ENCODE measurements around the gene GRIK4.
"Not testable (repeated sequence)": the region's sequence is repeated elsewhere in the genome, so short reads cannot be mapped to it uniquely, and the experiment has no call there.

Gene GRIK4

DNA sequence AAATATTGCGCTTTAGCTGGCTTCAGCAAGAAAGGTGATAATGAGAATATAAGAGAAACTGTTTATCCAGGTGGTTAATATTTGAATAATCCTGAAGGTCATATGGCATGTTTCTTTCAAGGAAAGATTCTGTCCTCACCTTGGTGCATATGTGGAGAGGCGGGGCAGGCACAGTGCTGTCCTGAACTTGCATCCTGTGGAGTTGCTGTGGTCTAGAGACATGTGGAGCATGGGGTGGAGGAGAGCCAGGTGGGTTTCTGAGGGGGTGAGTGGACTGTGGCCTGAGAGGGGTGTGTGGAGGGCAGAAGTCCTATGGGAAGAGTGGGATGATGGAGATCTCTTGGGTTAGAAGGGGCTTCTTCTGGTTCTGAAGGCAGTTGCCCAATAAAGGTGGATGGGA, 65.5 kb downstream of the GRIK4 start:
- no peak for DNase-seq

DNA sequence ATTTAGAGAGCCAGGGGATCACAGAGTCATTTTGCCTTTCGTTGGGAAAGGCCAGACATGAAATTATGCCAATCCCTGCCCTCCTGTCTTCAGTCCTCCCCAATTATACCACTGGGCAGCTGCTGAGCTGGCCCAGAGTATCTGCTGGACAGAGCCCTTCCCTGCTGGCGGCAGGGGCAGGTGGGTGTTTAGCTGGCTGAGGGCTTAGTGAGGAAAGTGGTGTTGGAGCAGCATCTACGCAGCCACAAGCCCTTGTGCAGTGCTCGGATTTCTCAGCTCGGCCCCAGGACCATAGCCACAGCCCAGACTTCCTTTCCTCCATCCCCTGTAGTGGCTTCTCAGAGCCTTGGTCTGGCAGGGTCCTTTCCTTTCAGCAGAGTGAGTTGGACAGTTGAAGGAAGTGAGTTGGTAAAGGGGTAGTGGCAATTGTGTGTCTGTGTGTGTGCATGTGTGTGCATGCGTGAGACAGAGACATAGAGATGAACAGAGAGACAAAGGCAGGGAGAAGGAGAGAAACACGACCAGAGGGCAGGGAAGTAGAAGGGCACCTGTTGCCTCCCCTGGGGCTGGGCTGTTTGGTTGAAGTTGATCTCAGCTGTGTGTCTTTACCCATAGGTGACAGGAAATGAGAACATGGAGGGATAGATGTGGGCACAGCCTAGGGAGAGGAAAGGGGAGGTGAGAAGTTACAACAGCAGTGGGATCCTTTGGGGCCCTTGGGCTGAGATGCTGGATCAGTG, 66.2 kb downstream of the GRIK4 start:
- DNase-seq: no peak

DNA sequence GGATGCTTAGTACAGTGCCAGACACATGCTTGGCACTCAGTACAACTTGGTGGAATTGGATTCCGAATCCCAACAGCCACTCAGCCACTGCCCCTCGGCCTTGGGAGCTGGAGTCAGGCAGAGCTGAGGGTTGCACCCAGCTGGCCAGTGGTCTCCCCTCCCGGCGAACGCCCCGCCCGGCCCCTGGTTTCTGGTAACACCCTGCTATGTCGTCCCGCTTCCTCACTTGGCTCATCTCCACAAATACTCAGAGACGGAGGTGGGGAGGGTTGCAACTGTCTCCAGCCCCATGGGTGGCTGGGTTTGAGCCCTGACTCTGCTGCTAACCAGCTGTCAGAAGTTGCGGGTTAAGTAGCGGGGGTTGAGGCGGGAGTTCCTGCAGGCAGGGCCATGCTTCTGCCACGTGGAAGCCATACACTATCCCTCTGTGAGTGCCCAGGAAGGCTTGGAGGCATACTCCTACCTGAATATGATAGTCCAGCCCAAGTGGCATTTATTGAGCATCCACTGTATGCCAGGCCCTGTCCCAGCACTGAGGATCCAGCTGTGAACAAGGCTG, 67.1 kb downstream of the GRIK4 start:
- DNase-seq: no peak

DNA sequence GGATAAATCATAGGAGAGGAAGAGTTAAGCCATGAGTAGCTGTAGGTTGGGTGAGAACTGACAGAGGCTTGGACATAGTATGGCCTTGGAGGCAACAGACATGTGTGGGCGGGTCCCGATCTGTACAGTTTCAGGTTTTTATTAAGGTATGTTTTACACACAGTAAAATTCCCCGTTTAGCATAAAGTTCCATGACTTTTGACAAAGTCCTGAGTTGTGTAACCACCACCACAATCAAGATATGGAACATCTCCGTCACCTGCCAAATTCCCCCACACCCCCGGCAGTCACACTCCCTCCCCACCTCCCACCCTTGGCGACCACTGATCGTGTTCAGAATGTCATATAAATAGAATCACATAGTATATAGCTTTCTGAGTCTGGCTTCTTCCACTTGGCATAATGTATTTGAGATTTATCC, 68.1 kb downstream of the GRIK4 start:
- DNase-seq: no peak

DNA sequence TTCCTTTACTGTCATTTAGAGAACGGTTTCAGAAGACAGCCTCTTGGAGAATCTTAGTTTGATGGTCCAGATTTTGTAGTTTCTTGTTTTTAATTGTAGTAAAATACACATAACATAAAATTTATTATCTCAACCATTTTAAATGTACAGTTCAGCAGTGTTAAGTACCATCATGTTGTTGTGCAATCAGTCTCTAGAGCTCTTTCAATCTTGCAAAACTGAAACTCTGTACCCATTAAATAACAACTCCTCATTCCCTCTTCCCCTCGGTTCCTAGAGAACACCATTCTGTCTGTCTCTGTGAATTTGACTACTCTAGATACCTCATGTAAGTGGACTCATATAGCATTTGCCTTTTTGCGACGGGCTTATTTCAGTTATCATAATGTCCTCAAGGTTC, 69.8 kb downstream of the GRIK4 start:
- DNase-seq: no peak

DNA sequence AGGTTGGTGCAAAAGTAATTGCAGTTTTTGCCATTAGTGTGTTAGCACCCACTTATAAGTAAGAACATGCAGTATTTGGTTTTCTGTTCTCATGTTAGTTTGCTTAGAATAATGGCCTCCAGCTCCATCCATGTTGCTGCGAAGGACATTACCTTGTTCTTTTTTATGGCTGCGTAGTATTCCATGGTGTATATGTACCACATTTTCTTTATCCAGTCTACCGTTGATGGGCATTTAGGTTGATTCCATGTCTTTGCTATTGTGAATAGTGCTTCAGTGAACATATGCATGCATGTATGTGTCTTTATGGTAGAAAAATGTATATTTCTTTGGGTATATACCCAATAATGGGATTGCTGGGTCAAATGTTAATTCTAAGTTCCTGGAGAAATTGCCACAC, 71.0 kb downstream of the GRIK4 start:
- not testable (repeated sequence) for DNase-seq

DNA sequence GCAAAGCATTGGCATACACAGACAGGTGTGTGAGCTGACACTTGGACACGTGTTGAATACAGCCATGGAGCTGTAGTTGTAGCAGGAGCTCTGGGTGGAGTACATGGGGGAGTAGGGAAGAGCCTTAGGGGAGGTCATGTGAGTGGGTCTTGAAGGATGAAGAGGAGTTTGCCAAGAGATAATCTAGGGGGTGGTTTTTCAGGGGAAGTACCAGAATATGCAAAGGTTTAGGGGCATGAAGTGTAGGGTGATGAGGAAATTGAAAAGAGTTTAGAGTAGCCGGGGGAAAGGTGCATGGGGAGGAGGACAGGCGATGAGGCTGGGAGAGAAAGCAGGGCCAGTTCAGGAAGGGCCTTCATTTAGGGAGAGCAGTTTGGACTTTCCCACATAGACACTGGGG, 74.5 kb downstream of the GRIK4 start:
- DNase-seq: no peak

DNA sequence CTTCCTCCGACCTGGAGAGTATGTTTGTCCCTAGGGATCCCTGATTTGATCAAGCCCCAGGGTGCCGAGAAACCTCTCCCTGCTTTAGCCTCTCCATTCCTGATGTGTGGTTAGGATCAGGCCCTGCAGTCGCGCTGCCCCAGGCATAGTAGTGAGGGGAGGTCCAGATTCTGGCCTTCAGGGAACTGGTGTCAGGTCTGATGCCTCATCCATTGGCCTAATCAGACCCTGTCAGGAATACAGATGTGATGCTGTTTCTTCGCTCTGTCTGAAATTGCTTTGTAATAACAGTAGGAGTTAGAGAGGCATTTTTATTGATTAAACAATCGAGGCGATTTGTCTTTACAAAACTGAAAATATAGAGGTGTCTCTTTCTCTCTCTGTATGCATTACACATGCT, 75.2 kb downstream of the GRIK4 start:
- no peak for DNase-seq

DNA sequence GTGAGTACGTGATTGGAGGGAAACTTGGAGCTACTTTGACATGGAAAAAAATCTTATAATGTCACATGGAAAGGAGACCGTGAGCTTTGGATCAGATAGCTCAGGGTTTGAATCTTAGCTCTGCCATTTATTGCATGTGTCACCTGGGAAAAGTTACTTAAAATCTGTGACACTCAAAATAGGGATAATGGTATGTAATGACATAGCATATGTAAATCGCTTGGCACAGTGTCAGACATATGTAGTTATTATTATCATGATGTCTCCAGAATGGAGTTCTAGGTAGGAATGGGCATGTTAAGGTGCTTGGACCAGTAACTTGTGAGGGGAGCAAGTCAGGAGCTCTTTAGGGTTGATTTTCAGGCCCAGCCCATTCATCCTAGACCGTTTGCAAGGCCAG, 75.8 kb downstream of the GRIK4 start:
- DNase-seq: no peak

DNA sequence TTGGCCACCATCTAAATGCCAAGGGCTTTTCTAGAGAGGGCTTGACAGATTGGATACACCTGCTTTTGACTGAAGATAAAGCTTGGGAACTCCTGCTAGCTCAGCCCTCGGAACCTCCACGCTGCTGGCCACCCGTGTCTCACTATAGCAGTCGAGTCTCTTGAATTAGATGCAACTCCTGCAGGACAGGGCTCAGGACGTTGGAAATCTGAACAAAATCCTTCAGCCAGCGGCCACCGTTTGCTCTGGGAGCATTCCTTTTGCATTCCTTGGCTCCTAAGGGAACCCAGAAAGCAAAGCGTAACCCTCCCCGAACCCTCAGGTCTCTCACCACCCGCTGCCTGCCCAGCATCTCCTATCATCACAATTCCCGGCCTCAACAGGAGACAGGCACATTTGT, 77.8 kb downstream of the GRIK4 start:
- DNase-seq: no peak

DNA sequence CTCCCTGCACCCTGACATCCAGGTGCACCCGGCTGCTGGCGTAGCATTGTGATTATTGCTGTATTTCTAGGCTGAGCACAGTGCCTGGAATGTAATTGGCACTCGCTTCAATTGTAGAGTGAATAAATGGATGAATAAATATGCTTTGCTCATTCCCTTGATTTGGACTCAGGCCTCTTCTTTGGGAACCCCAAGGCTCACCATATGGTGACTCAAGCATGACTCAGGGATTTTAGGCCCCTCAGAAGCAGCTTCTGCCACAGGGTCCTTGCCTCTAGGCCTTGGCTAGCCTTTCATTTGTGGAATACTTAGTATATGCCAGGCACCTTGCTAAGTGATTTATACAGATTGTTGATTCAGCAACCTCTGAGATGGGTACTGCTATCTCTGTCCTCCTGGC, 78.9 kb downstream of the GRIK4 start:
- no peak for DNase-seq

DNA sequence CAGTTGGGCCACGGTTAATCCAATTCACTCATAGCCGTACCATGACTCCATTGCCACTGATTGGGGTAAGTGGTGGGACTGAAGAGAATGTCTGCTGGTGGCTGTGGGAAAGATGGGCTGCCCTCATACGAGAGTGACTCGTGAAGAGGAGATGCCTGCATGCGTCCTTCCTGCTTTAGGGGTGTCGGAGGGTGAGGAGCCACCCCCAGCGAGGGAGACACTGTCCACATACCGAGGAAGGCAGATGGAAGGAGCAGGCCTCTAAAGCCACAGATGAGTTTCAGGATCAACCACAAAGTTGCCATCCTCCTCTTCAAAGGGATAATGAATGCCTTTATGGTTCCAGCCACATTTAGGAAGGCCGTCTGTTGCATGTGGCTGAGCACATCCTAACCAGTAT, 83.2 kb downstream of the GRIK4 start:
- no peak for DNase-seq

DNA sequence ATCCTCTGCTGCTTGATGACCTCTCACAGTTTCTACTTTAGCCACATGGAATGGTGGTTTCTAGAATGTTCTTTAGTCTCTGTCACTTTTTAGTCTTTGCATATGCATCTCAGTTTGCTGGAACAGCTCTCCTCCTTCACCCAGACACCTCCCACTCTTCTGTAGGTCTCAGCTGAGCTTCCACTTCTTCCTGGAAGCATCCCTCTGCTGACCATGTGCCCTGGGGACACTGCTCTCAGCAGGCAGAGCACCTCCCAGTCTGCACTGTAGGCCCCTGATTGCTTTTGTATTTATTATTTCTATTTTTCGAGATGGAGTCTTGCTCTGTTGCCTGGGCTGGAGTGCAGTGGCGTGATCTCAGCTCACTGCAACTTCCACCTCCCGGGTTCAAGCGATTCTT, 84.0 kb downstream of the GRIK4 start:
- DNase-seq: no peak

DNA sequence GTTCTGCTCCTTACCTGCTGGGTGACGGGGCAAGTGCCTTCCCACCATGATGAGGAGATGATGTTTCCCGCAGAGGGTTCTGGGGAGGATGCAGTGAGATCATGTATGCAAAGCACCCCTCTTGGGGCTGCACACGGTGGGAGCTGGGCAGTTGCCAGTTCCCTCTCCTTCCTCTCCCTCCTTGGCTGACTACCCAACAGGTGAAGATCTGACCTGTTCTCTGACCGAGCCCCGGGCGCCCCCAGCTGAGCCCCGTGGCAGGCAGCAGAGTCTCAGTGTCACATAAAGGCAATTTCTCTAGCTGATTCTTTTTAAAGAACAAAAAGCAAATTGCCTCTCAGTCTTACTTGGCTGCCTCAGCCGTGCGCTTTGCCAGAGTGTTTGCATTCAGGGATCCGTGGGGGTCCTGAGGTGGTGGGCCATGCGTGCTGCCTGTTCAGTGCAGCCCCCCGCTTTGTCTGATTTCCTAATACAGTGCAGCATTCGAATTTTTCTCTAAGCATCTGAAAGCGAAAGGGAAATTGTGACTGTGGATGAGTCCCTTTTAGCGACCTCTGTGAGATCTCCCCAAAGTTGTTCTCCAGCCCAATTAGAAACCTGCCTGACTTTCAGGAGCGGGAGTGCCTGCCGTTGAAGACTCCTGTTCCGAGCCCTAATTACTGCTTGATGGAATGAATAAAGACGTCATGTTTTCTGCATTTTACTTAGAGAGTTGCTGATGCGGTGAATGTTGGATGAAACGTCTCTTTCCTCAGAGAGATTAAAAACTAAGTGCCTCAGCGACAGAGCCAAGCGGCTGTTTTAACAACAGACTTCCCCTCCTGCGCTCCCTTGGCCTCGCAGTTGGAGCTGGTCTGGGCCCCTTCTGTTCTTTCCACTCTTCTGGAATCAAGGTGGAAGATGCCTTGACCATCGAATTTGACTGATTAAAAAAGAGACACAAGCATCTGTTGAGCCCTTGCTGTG, 86.0 kb downstream of the GRIK4 start:
- DNase-seq: no peak

DNA sequence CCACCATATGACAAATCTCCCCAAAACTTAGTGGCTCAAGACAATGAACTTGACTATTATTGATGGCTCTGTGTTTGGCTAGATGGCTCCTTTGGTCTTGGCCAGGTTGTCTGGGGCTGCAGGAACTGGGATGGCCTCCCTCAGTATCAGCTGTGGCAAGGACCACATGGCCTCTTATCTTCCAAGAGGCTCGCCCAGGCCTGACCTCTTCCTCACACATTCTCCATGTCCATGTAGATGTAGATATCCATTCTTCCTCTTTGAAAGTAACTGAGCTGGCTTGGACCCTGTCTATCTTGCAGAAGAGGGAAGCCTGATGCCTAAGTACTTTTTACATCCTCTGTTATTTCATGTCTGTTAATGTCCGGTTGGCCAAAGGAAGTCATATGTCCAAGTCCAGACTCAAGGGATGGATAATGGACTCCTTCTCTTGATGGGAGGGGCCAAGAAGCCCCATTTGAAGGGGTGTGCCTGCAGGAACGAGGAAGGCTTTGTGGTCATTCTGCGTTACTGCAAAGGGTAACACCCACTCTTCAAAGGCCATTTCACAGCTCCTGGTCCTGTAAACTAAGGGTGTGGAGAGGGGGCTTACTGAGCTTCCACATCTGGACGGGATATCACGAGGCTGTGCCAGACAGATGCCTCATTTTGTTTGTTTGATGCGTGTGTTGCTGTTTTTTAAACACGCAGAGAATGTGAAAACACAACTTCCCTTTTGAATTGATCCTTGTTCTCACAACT, 87.1 kb downstream of the GRIK4 start:
- DNase-seq: no peak

DNA sequence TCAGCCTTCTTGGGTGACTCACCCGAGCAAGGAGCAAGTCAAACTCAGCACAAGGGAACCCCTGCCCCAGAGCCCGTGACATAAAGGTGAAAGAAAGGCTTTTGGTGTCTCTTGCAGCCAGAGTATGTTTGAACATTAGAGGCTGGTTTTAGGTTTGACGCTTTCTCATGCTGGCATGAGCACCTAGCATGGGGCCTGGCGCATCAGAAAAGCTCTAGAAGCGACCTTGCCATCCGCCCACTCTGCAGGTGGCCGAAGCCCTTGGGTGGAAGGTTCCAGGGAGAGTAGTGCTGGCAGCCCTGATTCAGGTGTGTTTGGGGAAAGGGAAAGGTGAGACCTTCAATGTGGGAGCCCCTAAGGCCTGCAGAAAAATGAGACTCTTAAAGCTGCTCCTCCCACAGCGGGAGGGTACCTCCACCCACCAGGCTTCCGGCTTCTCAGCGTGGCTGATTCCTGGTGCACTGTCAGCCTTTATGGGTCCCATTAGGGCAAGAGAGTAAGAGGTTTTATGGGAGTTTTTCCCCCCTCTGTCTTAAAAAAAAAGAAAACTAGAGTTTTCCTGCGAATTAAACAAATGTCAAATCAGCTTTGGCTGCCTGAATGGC, 88.4 kb downstream of the GRIK4 start:
- DNase-seq: no peak

DNA sequence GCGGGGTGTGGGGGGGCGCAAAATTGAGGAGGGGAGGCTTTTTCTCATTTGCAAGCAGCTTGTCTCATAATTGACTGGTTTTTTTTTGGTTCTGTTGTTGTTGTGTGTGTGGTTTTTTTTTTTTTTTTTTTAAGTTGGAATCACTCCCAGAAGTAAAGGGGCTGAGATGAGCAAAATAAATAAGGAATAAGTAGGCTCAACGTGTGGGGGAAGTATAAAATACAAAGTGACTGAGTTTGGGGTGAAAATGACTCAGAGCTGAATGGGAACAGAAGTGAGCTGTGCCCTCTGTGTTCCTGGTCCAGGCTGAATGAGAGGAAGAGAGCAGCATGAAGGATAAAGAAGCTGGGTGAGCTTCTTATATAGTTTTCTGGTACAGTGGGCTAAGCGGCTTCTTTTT, 90.0 kb downstream of the GRIK4 start:
- DNase-seq: no peak

DNA sequence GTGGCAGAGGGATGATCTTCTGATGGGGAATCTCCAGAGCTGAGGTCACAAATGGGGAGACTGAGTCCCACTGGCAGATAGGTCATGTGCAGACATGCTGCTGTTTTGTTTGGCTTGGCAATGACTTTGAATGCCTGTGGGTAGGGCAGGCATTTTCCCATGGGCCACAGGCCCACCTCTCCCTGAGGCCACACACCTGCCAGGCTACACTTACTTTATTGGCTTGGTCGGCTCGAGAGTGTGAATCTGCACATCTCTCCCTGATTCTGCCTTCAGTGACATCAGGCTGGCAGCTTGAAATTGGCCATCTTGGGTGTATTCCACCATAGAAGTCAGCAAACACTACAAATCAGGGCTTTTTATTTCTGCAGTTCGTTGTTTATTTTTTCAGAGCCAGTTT, 91.5 kb downstream of the GRIK4 start:
- no peak for DNase-seq

DNA sequence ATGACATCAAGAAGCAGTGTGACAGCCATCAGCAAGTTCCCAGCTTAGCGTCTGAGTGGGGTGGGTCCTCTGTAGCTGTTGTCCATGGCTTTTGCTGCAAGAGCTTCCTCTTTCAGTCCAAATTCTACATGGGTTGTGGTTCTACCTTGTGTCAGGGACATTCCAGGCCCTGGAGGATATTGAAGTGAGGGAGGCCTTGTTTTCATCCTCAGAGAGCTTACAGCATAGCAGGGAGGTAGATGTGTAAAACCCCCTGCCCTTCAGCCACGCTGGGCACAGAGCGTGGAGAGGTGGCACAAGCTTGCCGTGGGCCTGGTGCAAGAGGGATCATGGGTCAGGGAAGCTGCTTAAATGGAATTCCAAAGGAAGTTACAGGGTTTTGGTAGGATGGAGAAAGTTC, 93.9 kb downstream of the GRIK4 start:
- DNase-seq: no peak

DNA sequence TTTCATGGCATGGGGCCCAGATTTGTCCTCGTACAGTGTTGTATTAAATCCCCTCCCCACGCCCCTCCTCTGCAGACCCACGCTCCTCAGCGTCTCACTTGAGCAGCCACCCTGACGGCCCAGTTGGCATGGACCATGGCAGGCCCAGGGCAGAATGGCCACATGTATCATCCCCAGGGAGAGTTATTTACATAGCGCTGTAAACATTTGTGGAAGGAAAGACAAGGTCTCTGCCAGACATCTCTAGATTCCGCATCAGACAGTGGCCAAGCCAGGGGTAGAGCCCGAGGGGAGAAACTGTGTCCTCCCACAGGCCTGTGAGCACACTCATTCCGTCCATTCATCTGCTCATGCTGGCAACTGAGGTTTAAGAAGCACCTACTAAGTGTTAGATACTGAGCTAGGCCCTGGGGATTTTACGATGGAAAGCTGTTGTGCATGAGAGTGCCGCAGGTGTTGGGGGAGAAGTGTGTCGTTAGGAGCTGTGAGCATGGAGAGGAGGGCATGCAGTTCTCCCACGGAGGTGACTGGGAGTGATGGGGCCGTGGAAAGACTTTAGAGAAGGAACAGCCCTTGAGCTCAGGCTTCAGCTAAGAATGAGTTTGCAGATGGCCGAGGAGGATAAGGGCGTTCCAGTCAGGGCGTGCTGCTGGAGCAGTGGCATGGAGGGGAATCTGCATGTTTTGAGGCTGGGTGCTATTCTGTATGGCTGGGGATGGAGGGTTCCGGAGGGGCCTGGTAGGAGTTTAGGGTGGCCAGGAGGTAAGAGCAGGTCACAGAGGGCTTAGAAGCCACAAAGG, 94.9 kb downstream of the GRIK4 start:
- DNase-seq: no peak

DNA sequence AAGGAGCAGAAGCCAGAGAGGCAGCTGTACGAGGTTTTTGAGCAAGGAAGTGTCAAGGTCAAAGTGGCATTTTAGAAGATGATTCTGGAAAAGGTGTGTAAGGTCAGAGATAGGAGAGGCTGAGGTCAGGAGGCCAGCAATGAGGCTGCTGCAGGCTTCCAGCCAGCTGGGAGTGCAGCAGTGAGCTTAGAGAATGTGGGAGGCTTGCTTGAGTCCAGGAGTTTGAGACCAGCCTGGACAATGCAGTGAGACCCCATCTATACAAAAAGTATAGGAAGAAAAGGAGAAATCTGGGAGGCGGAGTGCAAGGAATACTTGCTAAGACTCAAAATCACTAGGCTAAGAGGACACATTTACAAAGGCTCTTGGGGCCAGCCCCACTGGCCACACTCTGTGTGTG, 96.5 kb downstream of the GRIK4 start:
- no peak for DNase-seq

DNA sequence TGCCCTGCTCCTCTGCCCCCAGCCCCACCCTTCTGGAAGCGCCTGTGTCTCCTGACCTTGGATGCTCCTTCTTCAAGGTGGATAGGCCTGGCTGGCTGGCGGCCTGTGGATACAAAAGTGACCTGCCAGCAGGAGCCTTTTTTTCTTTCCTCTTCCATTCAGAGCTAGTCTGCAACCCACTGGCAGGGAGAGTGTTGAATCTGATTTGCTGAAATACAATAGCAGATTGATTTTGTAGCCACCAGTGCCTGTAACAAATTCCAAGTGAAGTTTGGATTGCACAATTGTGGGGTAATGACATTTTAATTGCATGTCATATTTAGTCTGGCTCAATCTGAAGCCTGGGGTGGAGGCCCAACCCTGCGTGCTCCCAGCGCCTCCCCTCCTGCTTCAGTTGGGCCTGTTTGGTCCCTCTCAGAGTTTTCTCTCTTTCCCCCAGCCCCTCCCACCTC, 97.2 kb downstream of the GRIK4 start:
- no peak for DNase-seq
